ENCODE data around the gene WNT9B. TPM values are rescaled to one million over a fixed set of nuclear protein-coding genes. Genes with fewer than 3 reads are reported as not detected.

The WNT9B gene
- total and polyA plus RNA-seq, 2 of the 13 experiments (the other 11 are each of a cell fraction or from before 2014, with no cell fraction given), result not detected

DNA sequence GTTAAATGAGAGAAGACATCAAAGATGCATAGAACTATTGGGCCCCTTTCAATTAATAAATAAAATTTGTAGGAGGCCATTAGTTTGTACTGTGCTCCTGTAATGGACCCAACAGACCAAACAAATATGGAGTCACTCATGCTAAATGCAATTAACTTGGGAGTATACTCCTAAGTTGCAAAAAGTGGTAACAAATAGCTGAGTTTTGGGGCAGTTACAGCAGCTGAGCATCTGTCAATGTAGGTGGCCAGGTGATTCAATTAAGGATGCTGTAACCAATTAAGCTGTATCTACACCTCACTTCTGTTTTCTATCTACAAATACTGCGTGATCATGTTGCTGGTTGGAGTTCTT lies 34.9 kb downstream of the WNT9B start:
- Histone ChIP-seq H3K4me2 (ENCODE audit: low read depth, low read length) (no peak overlapping the region), H3K27me3 (ENCODE audit: control insufficient read depth in 1 of 2, insufficient read depth in 2 of 2, low read length in 2 of 2) (peaks cover 1 to 37% of the 10 kb centered on the region in 2 experiments; a peak in 3 of 5 replicates), H3K36me3 (replicated peaks in 1 of 2; ENCODE audit: control insufficient read depth in 1 of 2, insufficient read depth in 2 of 2, low read length in 2 of 2) (no peaks in the 10 kb centered on the region), H3K79me2 (ENCODE audit: insufficient read depth, low read length) (no peaks in the 10 kb centered on the region), H2AFZ (ENCODE audit: low read length) (no peak overlapping the region), H3K4me3 (replicated peaks in 1 of 3; ENCODE audit: insufficient read depth in 1 of 3, low read depth in 2 of 3, low read length in 3 of 3) (no peak overlapping the region), H3K9me3 (ENCODE audit: low read length) (no peaks in the 10 kb centered on the region), H3K4me1 (ENCODE audit: insufficient read depth, low read length) (peaks cover 31% of the 10 kb centered on the region), H4K20me1 (ENCODE audit: insufficient read depth, low read length) (no peaks in the 10 kb centered on the region), H3K9ac (ENCODE audit: insufficient read depth, low read depth, low read length) (no peak overlapping the region), H3K27ac (ENCODE audit: extremely low read length, insufficient read depth, low read length) (no peak overlapping the region)
- no peak for DNase-seq (ENCODE audit: low spot score)
- FAIRE-seq, result no peak
- POLR2A ChIA-PET, result no interaction called here
- WGBS (ENCODE audit: low lambda C conversion rate), result 24% methylated on average over 1 of the region's 1 CpG
- CTCF ChIA-PET (ENCODE audit: low intra/inter-chr PET ratio, low total read pairs), result no interaction called here
- BruUV-seq (replicated peaks), result no TSS peak
- no peak for ATAC-seq
- in situ Hi-C loops (cut with HindIII; ENCODE audit: extremely low pct_ligation_motif_present, low pct_unique_long_range_greater_than_20kb), result no loop called here
- intact Hi-C loops (cut with micrococcal nuclease; ENCODE audit: unreplicated experiment), result no loop called here
- TF ChIP-seq, protein P1, sequence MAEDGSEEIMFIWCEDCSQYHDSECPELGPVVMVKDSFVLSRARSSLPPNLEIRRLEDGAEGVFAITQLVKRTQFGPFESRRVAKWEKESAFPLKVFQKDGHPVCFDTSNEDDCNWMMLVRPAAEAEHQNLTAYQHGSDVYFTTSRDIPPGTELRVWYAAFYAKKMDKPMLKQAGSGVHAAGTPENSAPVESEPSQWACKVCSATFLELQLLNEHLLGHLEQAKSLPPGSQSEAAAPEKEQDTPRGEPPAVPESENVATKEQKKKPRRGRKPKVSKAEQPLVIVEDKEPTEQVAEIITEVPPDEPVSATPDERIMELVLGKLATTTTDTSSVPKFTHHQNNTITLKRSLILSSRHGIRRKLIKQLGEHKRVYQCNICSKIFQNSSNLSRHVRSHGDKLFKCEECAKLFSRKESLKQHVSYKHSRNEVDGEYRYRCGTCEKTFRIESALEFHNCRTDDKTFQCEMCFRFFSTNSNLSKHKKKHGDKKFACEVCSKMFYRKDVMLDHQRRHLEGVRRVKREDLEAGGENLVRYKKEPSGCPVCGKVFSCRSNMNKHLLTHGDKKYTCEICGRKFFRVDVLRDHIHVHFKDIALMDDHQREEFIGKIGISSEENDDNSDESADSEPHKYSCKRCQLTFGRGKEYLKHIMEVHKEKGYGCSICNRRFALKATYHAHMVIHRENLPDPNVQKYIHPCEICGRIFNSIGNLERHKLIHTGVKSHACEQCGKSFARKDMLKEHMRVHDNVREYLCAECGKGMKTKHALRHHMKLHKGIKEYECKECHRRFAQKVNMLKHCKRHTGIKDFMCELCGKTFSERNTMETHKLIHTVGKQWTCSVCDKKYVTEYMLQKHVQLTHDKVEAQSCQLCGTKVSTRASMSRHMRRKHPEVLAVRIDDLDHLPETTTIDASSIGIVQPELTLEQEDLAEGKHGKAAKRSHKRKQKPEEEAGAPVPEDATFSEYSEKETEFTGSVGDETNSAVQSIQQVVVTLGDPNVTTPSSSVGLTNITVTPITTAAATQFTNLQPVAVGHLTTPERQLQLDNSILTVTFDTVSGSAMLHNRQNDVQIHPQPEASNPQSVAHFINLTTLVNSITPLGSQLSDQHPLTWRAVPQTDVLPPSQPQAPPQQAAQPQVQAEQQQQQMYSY (CRISPR knock-in tag; IDR thresholded peaks at IDR 0.05), result no peak
- TF ChIP-seq RXRB (CRISPR knock-in tag; IDR thresholded peaks at IDR 0.05; ENCODE audit: borderline replicate concordance) (no peak), ZNF20 (CRISPR knock-in tag; IDR thresholded peaks at IDR 0.05) (no peak), ZBTB8A (CRISPR knock-in tag; IDR thresholded peaks at IDR 0.05; ENCODE audit: borderline replicate concordance, low read depth) (no peak), KLF11 (CRISPR knock-in tag; IDR thresholded peaks at IDR 0.05) (no peak)
- TF ChIP-seq, protein P2, sequence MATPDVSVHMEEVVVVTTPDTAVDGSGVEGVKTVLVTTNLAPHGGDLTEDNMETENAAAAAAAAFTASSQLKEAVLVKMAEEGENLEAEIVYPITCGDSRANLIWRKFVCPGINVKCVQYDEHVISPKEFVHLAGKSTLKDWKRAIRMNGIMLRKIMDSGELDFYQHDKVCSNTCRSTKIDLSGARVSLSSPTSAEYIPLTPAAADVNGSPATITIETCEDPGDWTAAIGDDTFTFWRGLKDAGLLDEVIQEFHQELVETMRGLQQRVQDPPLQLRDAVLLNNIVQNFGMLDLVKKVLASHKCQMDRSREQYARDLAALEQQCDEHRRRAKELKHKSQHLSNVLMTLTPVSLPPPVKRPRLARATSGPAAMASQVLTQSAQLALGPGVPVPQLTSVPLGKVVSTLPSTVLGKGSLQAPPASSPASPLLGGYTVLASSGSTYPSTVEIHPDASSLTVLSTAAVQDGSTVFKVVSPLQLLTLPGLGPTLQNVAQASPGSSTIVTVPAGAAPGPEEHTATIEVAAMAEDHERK (CRISPR knock-in tag; IDR thresholded peaks at IDR 0.05; ENCODE audit: low read depth), result no peak
- TF ChIP-seq, protein P3, sequence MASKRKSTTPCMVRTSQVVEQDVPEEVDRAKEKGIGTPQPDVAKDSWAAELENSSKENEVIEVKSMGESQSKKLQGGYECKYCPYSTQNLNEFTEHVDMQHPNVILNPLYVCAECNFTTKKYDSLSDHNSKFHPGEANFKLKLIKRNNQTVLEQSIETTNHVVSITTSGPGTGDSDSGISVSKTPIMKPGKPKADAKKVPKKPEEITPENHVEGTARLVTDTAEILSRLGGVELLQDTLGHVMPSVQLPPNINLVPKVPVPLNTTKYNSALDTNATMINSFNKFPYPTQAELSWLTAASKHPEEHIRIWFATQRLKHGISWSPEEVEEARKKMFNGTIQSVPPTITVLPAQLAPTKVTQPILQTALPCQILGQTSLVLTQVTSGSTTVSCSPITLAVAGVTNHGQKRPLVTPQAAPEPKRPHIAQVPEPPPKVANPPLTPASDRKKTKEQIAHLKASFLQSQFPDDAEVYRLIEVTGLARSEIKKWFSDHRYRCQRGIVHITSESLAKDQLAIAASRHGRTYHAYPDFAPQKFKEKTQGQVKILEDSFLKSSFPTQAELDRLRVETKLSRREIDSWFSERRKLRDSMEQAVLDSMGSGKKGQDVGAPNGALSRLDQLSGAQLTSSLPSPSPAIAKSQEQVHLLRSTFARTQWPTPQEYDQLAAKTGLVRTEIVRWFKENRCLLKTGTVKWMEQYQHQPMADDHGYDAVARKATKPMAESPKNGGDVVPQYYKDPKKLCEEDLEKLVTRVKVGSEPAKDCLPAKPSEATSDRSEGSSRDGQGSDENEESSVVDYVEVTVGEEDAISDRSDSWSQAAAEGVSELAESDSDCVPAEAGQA (IDR thresholded peaks at IDR 0.05; ENCODE audit: low read depth), result no peak
- TF ChIP-seq, protein P3 (CRISPR knock-in tag; IDR thresholded peaks at IDR 0.05; ENCODE audit: borderline replicate concordance), result no peak
- TF ChIP-seq, protein P4, sequence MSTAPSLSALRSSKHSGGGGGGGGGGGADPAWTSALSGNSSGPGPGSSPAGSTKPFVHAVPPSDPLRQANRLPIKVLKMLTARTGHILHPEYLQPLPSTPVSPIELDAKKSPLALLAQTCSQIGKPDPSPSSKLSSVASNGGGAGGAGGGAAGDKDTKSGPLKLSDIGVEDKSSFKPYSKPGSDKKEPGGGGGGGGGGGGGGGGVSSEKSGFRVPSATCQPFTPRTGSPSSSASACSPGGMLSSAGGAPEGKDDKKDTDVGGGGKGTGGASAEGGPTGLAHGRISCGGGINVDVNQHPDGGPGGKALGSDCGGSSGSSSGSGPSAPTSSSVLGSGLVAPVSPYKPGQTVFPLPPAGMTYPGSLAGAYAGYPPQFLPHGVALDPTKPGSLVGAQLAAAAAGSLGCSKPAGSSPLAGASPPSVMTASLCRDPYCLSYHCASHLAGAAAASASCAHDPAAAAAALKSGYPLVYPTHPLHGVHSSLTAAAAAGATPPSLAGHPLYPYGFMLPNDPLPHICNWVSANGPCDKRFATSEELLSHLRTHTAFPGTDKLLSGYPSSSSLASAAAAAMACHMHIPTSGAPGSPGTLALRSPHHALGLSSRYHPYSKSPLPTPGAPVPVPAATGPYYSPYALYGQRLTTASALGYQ (CRISPR knock-in tag; IDR thresholded peaks at IDR 0.05), result no peak
- TF ChIP-seq, protein P5, sequence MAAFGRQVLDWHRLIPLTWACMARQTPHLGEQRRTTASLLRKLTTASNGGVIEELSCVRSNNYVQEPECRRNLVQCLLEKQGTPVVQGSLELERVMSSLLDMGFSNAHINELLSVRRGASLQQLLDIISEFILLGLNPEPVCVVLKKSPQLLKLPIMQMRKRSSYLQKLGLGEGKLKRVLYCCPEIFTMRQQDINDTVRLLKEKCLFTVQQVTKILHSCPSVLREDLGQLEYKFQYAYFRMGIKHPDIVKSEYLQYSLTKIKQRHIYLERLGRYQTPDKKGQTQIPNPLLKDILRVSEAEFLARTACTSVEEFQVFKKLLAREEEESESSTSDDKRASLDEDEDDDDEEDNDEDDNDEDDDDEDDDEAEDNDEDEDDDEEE (CRISPR knock-in tag; IDR thresholded peaks at IDR 0.05), result no peak
